Panc1 (cell line): ENCODE data around the gene TRIO.

ENCODE experiments used
- CTCF ChIP-seq: fragments of 450-650 bp; IDR thresholded peaks from 2 replicates; pipeline ENCODE4 v1.5.1; 2017; ENCODE audit warnings: mild to moderate bottlenecking
- POLR2AphosphoS5 ChIP-seq: IDR thresholded peaks from 2 replicates; pipeline ENCODE4 v1.6.1; 2012; ENCODE audit warnings: mild to moderate bottlenecking, low read depth, low read length, moderate library complexity
- REST ChIP-seq, 2 experiments: IDR thresholded peaks; 2 replicates each; pipeline ENCODE4 v1.6.1; 2011 to 2012; ENCODE audit warnings: low read depth in 2 of 2, control low read depth in 1 of 2, low read length in 1 of 2, mild to moderate bottlenecking in 1 of 2, moderate library complexity in 1 of 2; ENCODE audit not compliant: insufficient read depth in 1 of 2
- SIN3A ChIP-seq: IDR thresholded peaks from 2 replicates; pipeline ENCODE4 v1.6.1; 2012; ENCODE audit warnings: low read depth, mild to moderate bottlenecking, low read length, moderate library complexity, borderline replicate concordance; ENCODE audit not compliant: insufficient read depth
- TCF7L2 ChIP-seq: IDR thresholded peaks from 2 replicates; pipeline ENCODE4 v1.6.1; 2011; ENCODE audit warnings: mild to moderate bottlenecking, low read depth, low read length, inconsistent platforms

DNA sequence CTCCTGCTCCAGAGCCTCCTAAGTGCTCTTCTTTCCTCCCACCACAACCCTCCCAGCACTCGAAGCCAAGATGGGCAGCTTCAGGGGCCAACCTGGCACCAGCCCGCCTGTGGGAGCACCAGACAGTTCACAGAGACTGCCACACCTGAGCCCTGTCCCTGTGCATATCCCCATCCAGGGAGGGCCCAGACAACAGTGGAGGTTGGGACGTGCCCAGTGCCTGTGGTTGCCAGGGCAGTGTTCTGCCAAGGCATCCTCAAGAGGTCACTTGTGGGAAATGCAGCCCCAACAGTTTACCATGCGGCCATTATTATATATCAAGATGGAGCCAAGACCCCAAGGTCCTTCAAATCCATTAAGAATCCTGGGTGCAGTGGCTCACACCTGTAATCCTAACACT lies 23.0 kb upstream of the TRIO start:
- no peak for TF ChIP-seq CTCF
- no peak for TF ChIP-seq SIN3A
- TF ChIP-seq TCF7L2 = no peak
- no peak for TF ChIP-seq REST (IDR thresholded peaks at IDR 0.05; ENCODE audit: insufficient read depth in 1 of 2, low read depth in 2 of 2, low read length in 1 of 2)
- TF ChIP-seq POLR2AphosphoS5 = no peak
